GM21390 (cell line): ENCODE measurements around the gene NOXA1.
A peak's percentile ranks its signal among the peaks of the same experiment; 100 is the strongest.

Experiments
- ATAC-seq: cut with Tn5 transposase; IDR thresholded peaks from one replicate; pipeline ENCODE4 v1.9.1; 2021; ENCODE audit not compliant: unreplicated experiment

The NOXA1 gene

DNA sequence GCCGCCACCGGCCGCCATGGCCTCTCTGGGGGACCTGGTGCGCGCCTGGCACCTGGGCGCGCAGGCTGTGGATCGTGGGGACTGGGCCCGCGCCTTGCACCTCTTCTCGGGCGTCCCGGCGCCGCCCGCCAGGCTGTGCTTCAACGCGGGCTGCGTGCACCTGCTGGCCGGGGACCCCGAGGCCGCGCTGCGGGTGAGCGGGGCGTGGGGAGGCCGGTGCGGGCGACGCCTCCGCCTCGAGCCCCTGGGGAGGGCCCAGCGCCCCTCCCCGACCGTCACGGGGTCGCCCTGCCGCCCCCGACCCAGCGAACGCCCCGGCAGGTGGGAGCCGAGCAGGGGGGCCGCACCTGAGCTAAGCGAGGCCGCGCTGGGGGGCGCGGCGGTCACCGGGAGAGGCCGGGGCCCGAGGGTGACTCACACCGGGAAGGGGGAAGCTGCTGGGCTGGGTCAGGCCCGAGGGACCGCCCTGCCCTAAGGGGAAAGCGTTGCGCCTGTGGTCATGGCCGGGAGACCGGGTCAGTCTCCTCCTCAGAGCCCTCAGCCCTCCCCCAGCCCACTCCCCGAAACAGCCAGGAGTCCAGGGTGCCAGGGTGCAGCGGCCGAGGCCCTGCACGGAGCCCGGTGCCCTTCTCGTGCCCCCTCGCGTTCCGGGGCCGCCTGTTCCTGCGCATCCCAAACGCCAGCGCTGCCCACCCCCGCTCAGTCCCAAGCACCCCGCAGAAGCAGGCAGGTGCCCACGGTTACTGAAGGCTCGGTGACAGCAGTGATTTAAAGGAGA lies 510 bp downstream of the NOXA1 start:
- ATAC-seq = peak; percentile 16

DNA sequence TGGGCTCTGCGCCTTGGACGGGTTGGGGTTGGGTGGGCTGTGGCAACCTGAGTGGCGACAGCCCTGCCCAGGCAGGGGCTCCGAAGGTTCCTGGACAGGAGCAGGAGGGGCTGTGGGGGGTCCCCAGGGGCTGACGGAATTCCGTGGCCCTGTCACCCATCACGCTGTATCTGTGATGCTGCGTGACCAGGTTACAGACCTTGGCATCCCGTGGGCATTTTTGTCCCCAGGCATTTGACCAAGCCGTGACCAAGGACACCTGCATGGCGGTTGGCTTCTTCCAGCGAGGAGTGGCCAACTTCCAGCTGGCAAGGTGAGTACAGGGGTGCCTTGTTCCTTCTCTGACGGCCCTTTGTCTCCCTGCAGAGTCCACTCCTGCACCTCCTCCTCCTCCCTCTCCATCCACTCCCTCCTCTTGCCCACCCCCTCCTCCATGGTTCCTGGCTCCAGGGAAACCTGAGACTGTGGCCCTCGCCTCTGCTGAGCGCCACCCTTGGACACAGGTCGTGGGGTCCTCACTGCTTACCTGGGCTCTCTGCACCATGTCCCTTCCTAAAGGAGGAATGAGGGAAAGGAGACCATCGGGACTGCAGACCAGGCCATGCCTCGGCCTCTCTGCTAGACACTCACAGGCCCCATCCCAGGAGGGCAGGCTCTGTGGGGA lies 3.0 kb downstream of the NOXA1 start:
- ATAC-seq = no peak

DNA sequence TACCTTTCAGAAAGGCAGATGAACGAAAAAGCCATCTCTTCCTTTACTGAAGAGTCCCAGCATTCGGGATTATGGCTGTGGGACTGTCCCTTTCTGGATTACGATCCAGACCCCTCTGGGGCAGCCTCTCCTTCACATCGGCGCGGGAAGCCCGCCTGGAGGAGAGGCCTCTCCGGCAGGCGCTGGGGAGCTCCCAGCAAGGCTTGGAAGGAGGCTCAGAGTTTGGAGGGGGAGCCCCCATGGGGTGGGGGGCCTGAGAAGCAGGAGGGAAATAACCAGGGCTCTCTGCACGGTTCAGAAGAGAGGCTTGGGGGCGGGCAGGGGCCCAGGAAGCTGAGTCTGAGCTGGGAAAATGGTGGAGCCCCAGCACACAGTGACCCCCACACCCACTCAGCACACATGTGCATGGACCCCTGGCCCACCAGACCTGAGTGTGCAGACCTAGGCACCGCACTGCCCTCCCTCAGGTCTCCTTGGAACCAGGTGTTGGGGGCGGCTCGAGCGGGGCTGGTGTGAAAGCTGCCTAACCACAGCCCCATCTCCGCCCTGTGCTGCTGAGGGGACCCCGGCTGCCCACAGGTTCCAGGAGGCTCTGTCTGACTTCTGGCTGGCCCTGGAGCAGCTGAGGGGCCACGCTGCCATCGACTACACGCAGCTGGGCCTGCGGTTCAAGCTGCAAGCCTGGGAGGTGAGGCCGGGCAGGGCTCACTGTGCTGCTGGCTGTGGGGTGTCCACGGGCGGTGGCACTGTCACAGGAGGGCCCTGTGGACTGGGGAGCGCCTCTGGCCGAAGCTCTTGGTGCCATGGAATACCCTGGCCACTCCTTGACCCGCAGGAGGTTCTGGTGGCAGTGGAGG lies 4.5 kb downstream of the NOXA1 start:
- no peak for ATAC-seq

DNA sequence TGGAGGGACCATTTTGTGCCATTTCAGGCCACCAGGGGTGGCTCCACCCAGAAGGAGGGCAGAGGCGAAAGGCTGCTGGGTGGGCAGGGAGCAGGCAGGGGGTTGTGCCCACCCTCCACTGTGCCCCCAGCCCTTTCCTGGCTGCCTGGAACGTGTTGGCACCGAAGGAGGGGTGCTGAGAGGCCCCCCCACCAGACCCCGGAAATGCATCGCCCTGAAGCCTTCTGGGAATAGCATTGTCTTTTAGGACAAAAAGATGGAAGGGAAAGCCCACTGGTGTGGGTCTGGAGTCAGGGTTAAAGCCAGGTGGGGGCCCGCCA lies 5.1 kb downstream of the NOXA1 start:
- ATAC-seq = no peak

DNA sequence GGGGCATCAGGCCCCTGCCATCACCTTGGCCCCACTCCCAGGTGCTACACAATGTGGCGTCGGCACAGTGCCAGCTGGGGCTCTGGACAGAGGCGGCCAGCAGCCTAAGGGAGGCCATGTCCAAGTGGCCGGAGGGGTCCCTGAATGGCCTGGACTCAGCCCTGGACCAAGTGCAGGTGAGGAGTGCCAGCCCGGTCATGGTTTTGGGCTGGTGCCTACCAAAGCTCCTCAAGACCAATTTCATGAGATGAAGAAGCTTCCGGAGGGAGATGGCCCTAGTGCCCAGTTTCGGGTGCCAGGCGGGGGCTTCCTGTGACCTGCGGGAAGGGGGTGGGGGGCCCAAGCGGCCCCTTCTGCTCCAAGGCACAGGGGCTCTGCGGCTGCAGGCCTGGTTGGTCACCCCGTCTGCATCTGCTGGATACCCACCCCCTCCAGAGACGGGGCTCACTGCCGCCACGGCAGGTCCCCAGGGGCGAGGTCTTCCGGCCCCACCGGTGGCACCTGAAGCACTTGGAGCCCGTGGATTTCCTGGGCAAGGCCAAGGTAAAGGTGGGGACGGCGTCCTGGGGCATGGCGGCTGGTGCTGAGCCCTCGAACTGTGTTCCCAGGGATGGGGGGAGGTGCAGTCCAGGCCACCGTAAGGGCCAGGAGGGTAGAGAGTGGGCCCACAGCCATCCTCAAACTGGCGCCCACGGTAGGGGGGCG lies 5.8 kb downstream of the NOXA1 start:
- ATAC-seq = no peak

DNA sequence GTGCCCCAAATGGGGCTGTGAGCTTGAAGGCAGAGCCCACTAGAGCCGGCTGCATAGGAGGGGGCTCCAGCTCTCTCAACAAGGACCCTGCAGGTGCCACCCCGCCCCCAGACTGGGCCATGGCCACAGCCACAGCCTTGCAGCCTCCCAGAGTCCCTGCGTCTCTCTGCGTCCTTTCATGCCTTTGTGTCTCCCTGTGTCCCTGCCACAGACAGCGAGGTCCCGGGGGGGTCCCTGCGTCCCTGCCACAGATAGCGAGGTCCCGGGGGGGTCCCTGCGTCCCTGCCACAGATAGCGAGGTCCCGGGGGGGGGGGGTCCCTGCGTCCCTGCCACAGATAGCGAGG lies 6.3 kb downstream of the NOXA1 start:
- no peak for ATAC-seq

DNA sequence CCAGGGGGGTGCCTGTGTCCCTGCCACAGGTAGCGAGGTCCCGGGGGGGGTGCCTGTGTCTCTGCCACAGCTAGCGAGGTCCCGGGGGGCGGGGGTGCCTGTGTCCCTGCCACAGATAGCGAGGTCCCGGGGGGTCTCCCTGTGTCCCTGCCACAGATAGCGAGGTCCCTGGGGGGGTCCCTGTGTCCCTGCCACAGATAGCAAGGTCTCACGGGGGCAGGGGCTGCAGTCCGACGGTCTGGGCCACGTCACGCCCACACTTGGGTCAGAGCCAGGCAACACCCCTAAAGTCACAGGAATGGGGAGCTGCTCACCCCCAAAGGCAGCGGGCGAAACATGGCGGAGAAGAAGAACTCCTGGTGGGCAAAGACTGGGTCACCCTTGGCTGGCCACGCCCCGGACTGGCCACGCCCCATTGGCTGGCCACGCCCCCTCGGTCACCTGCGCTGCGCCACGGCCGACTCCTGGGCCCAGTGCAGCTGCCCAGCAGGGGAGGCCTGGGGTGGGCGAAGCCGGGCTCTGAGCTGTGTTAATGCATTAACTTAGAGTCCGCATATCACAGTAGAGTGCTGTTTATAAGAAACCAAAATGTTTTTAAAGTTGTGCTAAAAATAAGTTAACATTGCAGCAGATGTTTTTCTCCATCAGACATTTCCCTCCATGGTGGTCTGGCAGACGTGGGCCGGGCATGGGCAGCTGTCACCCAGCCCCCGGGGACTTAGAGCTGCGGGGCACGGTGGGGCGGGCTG lies 7.0 kb downstream of the NOXA1 start:
- no peak for ATAC-seq

DNA sequence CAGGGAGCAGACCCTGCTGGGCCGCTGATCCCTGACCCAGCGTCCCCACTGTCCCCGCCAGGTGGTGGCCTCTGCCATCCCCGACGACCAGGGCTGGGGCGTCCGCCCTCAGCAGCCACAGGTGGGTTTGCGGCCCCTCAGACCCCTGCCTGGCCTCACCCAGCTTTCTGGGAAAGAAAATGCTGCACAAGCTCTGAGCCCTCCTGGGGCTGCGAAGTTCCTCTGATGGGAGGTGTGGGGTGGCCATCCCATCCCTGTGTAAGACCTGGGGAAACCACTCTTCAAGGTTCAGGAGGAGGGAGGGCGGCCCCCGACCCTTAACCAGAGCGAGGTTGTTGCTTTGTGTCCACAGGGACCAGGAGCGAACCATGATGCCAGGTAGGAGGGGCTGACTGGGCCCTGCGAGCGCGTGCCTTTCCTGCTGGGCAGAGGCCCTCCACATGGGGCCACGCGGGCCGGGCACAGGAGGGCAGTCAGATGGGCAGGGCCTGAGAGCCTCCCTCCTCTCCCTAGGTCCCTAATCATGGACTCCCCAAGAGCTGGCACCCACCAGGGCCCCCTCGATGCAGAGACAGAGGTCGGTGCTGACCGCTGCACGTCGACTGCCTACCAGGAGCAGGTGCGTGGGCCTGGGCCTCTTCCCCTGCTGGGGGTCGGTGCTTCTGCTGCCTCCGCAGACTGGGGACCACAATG lies 7.7 kb downstream of the NOXA1 start:
- ATAC-seq = no peak

DNA sequence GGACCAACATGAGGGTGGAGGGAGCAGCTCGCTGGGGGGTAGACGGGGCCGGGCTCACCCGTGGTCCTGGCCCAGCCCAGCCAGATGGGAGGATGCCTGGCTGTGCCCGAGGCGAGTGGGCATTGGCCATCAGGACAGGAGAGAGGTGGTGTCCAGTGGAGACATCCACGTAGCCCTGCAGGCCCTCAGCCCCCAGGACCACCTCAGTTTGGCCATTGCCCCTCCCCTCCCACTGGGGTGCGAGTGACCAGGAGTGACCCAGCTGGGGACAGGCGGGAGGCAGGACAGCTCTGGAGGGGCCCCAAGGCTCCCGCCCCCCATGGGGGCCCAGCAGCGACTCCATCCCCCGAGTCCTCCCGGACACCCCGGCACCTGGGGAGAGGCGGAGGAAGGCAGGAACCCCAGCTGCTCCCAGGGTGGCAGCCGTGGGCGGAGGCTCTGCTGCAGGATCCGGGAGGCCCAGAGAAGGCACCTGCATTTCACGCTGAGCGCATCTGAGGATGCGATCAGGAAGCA lies 8.3 kb downstream of the NOXA1 start:
- no peak for ATAC-seq

DNA sequence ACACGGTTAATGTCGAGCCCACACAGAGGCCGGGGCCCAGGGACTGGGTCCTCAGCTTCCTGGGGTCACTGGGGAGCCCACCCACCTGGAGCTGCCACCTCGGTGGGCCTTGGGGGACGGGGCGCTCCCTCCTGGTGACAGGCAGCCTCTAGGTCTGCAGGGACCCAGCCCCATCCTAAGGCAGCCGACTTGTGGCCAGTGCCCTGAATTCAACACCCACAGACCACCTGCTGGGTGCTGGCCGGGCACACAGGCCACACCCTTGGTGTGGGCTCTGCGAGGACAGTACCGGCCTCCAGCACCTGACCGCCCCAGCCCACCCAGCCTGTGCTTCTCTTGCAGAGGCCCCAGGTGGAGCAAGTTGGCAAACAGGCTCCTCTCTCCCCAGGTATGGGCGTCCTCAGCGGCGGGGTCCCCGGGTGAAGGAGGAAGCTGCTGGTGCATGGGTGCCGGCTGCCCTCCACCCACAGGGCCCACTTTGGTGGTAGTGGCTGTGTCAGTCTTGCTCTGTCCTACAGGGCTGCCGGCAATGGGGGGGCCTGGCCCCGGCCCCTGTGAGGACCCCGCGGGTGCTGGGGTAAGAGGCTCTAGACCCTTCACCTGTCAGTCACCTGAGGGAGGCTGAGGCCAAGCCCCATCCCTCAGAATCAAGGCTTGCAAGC lies 9.6 kb downstream of the NOXA1 start:
- no peak for ATAC-seq

DNA sequence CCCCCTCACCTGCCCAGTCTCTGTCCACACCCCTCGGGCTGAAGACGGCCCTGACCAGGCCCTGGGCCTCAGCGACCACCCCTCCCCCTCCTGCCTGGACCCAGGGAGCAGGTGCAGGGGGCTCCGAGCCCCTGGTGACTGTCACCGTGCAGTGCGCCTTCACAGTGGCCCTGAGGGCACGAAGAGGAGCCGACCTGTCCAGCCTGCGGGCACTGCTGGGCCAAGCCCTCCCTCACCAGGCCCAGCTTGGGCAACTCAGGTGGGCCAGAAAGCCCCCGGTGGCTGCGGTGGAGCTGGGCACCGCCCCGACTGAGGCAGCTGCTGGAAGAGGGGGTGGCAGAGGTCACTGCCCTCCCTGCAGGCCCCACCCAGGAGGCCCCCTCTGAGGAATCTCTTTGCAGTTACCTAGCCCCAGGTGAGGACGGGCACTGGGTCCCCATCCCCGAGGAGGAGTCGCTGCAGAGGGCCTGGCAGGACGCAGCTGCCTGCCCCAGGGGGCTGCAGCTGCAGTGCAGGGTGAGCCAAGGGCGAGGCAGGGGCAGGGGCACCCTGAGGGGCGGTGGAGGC lies 10.2 kb downstream of the NOXA1 start:
- no peak for ATAC-seq

DNA sequence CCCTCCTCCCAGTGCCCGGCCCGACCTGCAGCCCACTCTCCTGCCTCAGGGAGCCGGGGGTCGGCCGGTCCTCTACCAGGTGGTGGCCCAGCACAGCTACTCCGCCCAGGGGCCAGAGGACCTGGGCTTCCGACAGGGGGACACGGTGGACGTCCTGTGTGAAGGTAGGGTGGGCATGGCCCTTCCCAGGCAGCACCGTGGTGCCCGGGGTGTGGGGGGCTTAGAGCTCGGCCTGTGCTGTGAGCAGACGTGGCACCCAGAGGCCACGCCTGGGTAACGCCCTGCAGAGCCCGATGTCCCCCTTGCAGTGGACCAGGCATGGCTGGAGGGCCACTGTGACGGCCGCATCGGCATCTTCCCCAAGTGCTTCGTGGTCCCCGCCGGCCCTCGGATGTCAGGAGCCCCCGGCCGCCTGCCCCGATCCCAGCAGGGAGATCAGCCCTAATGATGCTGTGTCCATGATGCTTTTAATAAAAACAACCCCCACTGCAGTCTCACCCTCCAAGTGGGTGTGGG lies 10.8 kb downstream of the NOXA1 start:
- no peak for ATAC-seq

DNA sequence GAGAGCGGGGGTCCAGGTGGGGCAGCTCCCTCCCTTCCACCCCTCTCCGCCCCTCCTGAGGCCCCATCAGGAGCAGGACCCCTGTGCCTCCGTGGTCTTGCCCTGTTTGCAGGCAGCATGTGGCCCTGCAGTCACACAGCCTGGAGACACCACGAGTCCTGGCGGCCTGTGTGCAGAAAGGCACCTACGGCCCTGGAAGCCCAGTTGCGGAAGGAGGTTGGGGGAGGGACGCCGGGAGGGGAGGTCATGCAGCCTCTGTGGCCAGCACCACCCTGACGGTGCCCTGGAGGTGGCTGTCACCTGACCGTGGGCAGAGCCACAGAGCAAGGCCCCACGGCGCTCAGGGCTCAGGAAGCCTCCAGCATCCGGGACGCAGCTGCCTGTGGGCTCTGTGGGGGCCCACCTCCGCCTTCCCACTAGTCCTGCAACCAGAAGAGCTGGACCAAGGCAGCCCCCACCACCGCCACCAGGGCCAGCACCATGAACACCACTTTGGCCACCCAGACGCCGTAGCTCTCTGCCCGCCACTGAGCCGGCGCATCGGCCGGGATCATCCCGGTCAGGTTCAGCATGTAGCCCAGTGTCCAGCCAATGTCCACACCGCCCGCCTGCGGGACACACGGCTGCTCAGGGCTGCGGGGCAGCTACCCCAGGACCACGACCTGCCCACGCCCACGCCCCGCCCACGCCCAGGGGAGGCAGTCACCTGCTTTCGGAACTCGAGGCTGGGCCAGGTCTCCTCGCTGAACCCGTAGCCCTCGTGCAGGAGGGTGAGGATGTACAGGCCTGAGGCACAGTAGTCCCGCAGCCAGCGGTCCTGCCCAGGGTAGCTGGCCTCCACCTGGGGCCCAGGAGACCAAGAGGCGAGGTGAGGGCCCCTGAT lies 11.5 kb downstream of the NOXA1 start:
- no peak for ATAC-seq

DNA sequence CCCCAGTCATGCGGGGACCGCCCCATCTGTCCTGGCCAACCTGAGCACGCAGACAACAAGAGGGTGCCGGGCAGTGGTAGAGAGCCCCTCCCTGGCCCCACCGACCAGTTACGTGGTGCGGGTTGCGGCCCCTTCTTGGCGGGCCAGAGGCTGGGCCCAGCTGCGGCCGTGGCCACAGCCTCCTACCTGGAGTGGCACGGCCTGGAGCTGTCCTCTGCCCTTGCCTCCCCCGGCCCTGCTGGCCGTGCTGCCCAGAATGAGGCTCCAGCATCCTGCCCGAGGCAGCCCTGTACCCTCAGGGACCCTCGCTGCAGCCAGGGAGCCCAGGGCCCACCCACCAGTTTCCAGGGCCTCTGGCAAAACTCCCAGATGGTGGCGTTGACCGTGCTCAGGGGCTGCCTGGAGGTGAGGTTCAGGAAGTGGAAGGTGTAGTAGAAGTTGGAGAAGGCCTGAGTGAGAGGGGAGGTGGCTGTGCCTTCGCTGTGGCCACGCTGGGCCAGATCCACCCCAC lies 12.2 kb downstream of the NOXA1 start:
- no peak for ATAC-seq

DNA sequence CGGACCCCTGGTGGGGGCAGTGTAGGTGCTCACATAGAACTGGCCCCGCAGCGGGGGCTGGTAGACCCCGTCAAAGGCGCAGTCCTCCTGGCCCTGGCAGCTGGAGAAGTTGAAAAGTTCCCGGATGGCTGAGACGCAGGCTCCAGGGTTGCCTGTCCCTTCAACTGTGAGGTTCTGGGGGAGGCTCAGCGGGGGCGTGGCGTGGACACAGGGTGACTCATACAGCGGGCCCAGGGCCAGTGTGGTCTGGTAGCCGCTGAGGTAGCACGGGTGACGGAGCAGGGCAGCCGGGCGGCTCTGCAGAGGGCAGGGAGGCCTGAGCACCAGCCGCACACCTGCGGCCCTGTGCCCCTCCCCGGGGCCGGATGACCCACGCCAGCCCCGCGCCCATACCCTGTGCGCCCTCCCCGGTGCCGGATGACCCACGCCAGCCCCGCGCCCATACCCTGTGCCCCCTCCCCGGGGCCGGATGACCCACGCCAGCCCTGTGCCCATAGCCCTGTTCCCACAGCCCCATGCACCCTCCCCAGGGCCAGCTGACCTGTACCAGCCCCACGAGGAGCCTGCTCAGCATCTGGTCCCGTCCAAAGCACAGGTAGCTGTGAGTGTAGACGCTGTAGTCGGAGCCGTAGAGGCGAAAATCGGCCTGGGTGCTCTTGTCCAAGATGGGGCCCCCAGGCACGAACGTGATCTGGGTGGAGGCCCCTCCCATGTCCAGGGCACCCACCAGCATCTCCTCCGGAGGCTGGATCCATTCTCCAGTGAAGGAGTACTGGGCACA lies 13.0 kb downstream of the NOXA1 start:
- no peak for ATAC-seq

DNA sequence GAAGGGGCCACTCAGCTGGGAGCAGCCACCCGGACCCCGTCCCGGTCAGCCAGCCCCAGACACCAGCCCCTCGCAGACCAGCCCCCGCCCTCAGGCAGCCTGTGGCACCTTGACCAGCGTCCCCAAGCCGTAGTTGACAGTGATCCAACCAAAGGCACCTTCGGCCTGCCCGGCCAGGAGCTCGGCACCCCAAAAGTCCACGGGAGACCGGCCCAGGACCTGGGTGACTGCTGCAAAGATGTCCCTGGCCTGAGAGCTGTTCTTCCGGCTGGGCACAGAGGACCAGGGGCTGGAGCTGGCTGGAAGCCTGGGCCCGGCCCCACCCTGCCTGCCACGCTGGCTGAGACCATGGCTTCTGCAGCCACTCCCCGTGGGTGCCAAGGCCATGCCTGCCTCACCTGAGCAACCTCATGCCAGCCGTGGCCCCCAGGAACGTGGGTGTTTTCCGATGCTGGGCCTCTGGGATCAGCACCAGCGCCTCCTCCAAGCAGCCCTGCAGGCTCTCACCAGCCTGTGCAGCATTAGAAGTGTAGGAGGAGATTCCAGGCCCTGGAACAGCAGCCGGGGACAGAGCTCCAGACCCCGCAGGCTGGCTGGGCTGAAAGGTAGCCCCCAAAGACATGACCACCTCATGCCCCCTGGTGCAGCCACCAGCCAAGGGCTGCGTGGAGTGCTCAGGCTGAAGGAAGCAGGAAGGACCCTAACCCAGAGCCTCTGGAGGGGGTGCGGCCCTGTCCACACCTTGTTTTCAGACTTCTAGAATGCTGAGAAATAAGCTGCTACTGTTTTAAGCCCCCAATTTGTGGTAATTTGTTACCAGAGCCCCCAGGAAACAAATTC lies 13.8 kb downstream of the NOXA1 start:
- ATAC-seq = no peak
